Activated CD4-positive, alpha-beta T cell treated with anti-CD3 and anti-CD28 coated beads, Interleukin-2, amount 50 U/mL, for 1 hour (primary cell): Measurements from ENCODE around the gene PADI1.

Source experiments
- DNase-seq: peaks from one replicate; pipeline ENCODE4 v3.0.0-alpha.2; 2020

Gene PADI1

GRCh38 chr1:17204546-17205440 is at the start of gene PADI1:
TSS of gene PADI1 (plus strand) at chr1:17205128. CDS start at chr1:17205218, 90 bp downstream.
- DNase-seq, result no peak

GRCh38 chr1:17155257-17155920 is 49.5 kb upstream of the PADI1 start:
- no peak for DNase-seq

GRCh38 chr1:17156108-17156507 is 48.8 kb upstream of the PADI1 start:
- DNase-seq, result no peak

- DNase-seq, result no peak
Measured at GRCh38 chr1:17158961-17159360, 46.0 kb upstream of the PADI1 start.

- DNase-seq, result no peak
Measured at GRCh38 chr1:17161137-17161740, 43.7 kb upstream of the PADI1 start.

- no peak for DNase-seq
Measured at GRCh38 chr1:17161926-17162800, 42.8 kb upstream of the PADI1 start.

- no peak for DNase-seq
Measured at GRCh38 chr1:17162941-17163340, 42.0 kb upstream of the PADI1 start.

GRCh38 chr1:17163371-17163770 is 41.6 kb upstream of the PADI1 start:
- DNase-seq, result no peak

GRCh38 chr1:17163789-17164666 is 40.9 kb upstream of the PADI1 start:
- no peak for DNase-seq

GRCh38 chr1:17165823-17166222 is 39.1 kb upstream of the PADI1 start:
- DNase-seq, result no peak

GRCh38 chr1:17167041-17167785 is 37.7 kb upstream of the PADI1 start:
- no peak for DNase-seq

- DNase-seq, result no peak
Measured at GRCh38 chr1:17167786-17168090, 37.2 kb upstream of the PADI1 start.

GRCh38 chr1:17168091-17168876 is 36.6 kb upstream of the PADI1 start:
- no peak for DNase-seq

GRCh38 chr1:17170571-17170970 is 34.4 kb upstream of the PADI1 start:
- DNase-seq, result no peak

GRCh38 chr1:17173217-17173616 is 31.7 kb upstream of the PADI1 start:
- no peak for DNase-seq

- no peak for DNase-seq
Measured at GRCh38 chr1:17176306-17177061, 28.4 kb upstream of the PADI1 start.

GRCh38 chr1:17177651-17178050 is 27.3 kb upstream of the PADI1 start:
- no peak for DNase-seq

GRCh38 chr1:17181781-17182464 is 23.0 kb upstream of the PADI1 start:
- no peak for DNase-seq
